DOHH2 (cell line): Measurements from ENCODE around the gene MYH11.

ENCODE experiments used
- H3F3A ChIP-seq: fragments of 200-600 bp; sonication (generic), shearing (Covaris generic); 2 replicates; pipeline ENCODE4 v1.6.0; 2016; ENCODE audit warnings: antibody characterized with exemption, mild to moderate bottlenecking; ENCODE audit not compliant: control insufficient read depth, insufficient read depth
- H3K27ac ChIP-seq: fragments of 200-600 bp; sonication (generic); 2 replicates; pipeline ENCODE4 v1.5.1; 2014; ENCODE audit warnings: low read depth, mild to moderate bottlenecking, low read length, moderate library complexity
- H3K27me3 ChIP-seq: fragments of 200-600 bp; sonication (generic); 2 replicates; pipeline ENCODE4 v1.6.1; 2014; ENCODE audit warnings: mild to moderate bottlenecking, low read length, mixed read lengths; ENCODE audit not compliant: control insufficient read depth
- H3K36me3 ChIP-seq: fragments of 200-600 bp; sonication (generic); 2 replicates; pipeline ENCODE4 v1.6.1; 2014; ENCODE audit warnings: mild to moderate bottlenecking, low read length, moderate library complexity, mixed read lengths; ENCODE audit not compliant: control insufficient read depth
- H3K4me1 ChIP-seq: fragments of 200-600 bp; sonication (generic); 2 replicates; pipeline ENCODE4 v1.6.1; 2014; ENCODE audit warnings: mild to moderate bottlenecking, low read length, mixed read lengths; ENCODE audit not compliant: control insufficient read depth
- H3K4me2 ChIP-seq: fragments of 200-600 bp; sonication (generic); 2 replicates; pipeline ENCODE4 v1.6.0; 2014; ENCODE audit warnings: mild to moderate bottlenecking, low read length, moderate library complexity
- H3K4me3 ChIP-seq: fragments of 200-600 bp; sonication (generic); 2 replicates; pipeline ENCODE4 v1.5.1; 2014; ENCODE audit warnings: mild to moderate bottlenecking, low read length, mixed read lengths
- H3K79me2 ChIP-seq: fragments of 200-600 bp; sonication (generic); 2 replicates; pipeline ENCODE4 v1.6.1; 2014; ENCODE audit warnings: mild to moderate bottlenecking, low read length, mixed read lengths; ENCODE audit not compliant: control insufficient read depth
- H3K9me2 ChIP-seq: fragments of 200-600 bp; sonication (generic); replicated peaks from 2 replicates; pipeline ENCODE4 v1.6.1; 2014; ENCODE audit warnings: mild to moderate bottlenecking, low read length, mixed read lengths; ENCODE audit not compliant: control insufficient read depth
- H3K9me3 ChIP-seq: fragments of 200-600 bp; sonication (generic); 2 replicates; pipeline ENCODE4 v1.6.1; 2014; ENCODE audit warnings: antibody characterized with exemption, low read length, mixed read lengths; ENCODE audit not compliant: control insufficient read depth, insufficient read depth
- H4K20me1 ChIP-seq: fragments of 200-600 bp; sonication (generic); 2 replicates; pipeline ENCODE4 v1.6.0; 2014; ENCODE audit warnings: low read depth, mild to moderate bottlenecking, antibody characterized with exemption, low read length, moderate library complexity; ENCODE audit not compliant: control insufficient read depth, insufficient read depth
- CTCF ChIP-seq: fragments of 200-600 bp; sonication (generic); IDR thresholded peaks from one replicate; pipeline ENCODE4 v1.5.1; 2014; ENCODE audit warnings: antibody characterized with exemption, mild to moderate bottlenecking, low read depth, low read length; ENCODE audit not compliant: poor library complexity, severe bottlenecking
- EZH2phosphoT487 ChIP-seq: fragments of 200-600 bp; sonication (generic); IDR thresholded peaks from 2 replicates; pipeline ENCODE4 v1.6.1; 2017; ENCODE audit warnings: borderline replicate concordance, mild to moderate bottlenecking, antibody characterized with exemption, low read length, moderate library complexity, mixed read lengths

Gene MYH11

GRCh38 chr16:15691046-15691445 lies 165.8 kb downstream of the MYH11 start:
- Histone ChIP-seq H3K9me2 (no peaks in the 10 kb centered on the region), H3K9me3 (no peaks in the 10 kb centered on the region), H3K4me3 (no peak overlapping the region), H3K36me3 (peaks cover 79% of the 10 kb centered on the region), H3K4me2 (no peak overlapping the region), H3K27ac (no peak overlapping the region), H3K27me3 (no peaks in the 10 kb centered on the region), H3F3A (no peaks in the 10 kb centered on the region), H4K20me1 (no peaks in the 10 kb centered on the region), H3K4me1 (no peaks in the 10 kb centered on the region), H3K79me2 (no peaks in the 10 kb centered on the region)
- TF ChIP-seq CTCF, result no peak
- no peak for TF ChIP-seq EZH2phosphoT487

GRCh38 chr16:15690296-15690695 lies 166.5 kb downstream of the MYH11 start:
- Histone ChIP-seq H3K4me3 (no peak overlapping the region), H3K4me2 (no peak overlapping the region), H3K27me3 (no peaks in the 10 kb centered on the region), H3K36me3 (peaks cover 81% of the 10 kb centered on the region), H3F3A (no peaks in the 10 kb centered on the region), H3K4me1 (no peaks in the 10 kb centered on the region), H4K20me1 (no peaks in the 10 kb centered on the region), H3K79me2 (no peaks in the 10 kb centered on the region), H3K9me3 (no peaks in the 10 kb centered on the region), H3K27ac (no peak overlapping the region), H3K9me2 (no peaks in the 10 kb centered on the region)
- TF ChIP-seq EZH2phosphoT487 (no peak), CTCF (no peak)

GRCh38 chr16:15689290-15689689 lies 167.5 kb downstream of the MYH11 start:
- H3K9me3 ChIP-seq, result no peaks in the 10 kb centered on the region
- H3K4me2 ChIP-seq, result no peak overlapping the region
- H3K27ac ChIP-seq, result no peak overlapping the region
- H3K27me3 ChIP-seq, result no peaks in the 10 kb centered on the region
- H3K4me3 ChIP-seq, result no peak overlapping the region
- no peaks in the 10 kb centered on the region for H4K20me1 ChIP-seq
- no peaks in the 10 kb centered on the region for H3K9me2 ChIP-seq
- TF ChIP-seq EZH2phosphoT487 (no peak), CTCF (no peak)
- no peaks in the 10 kb centered on the region for H3K79me2 ChIP-seq
- H3K4me1 ChIP-seq, result no peaks in the 10 kb centered on the region
- H3F3A ChIP-seq, result no peaks in the 10 kb centered on the region
- peaks cover 85% of the 10 kb centered on the region for H3K36me3 ChIP-seq

GRCh38 chr16:15686287-15686686 lies 170.5 kb downstream of the MYH11 start:
- Histone ChIP-seq H3K9me2 (no peaks in the 10 kb centered on the region), H3K27ac (no peak overlapping the region), H3K36me3 (peaks cover 85% of the 10 kb centered on the region), H3K4me2 (no peak overlapping the region), H3K4me3 (no peak overlapping the region), H3K9me3 (no peaks in the 10 kb centered on the region), H3K4me1 (no peaks in the 10 kb centered on the region), H3F3A (no peaks in the 10 kb centered on the region), H3K27me3 (no peaks in the 10 kb centered on the region), H3K79me2 (peaks cover 10% of the 10 kb centered on the region), H4K20me1 (no peaks in the 10 kb centered on the region)
- TF ChIP-seq EZH2phosphoT487 (no peak), CTCF (no peak)
